Sigmoid colon (tissue), 4 donors: ENCODE results near the gene ACTR3.

Source experiments
- CTCF ChIP-seq, 4 experiments: fragments of 450-650 bp in 3 of 4; fragments of 200-600 bp in 1 of 4; IDR thresholded peaks; one replicate each; pipeline ENCODE4 v1.5.1; 2016 to 2019; ENCODE audit warnings: antibody characterized with exemption in 4 of 4, mild to moderate bottlenecking in 3 of 4, moderate library complexity in 2 of 4
- POLR2A ChIP-seq, 2 donors: fragments of 450-650 bp; IDR thresholded peaks; one replicate each; pipeline ENCODE4 v1.6.1; 2016; ENCODE audit warnings: antibody characterized with exemption in 2 of 2, mild to moderate bottlenecking in 2 of 2, moderate library complexity in 2 of 2
- POLR2AphosphoS5 ChIP-seq, 4 donors: sonication (generic); formaldehyde crosslinking; IDR thresholded peaks; one replicate each; pipeline ENCODE4 v1.6.1; 2017; ENCODE audit warnings: antibody characterized with exemption in 4 of 4

- TF ChIP-seq POLR2A (IDR thresholded peaks at IDR 0.05) (no peak), CTCF (IDR thresholded peaks at IDR 0.05) (no peak), POLR2AphosphoS5 (IDR thresholded peaks at IDR 0.05) (no peak)
These were observed 84.8 kb downstream of the ACTR3 start for GRCh38 chr2:113974727-113975126.
